Hepatocyte (in vitro differentiated cells): ENCODE data around the gene DIAPH3.

ENCODE experiments used
- EZH2phosphoT487 ChIP-seq: fragments of 200-600 bp; sonication (generic); IDR thresholded peaks from one replicate; pipeline ENCODE4 v1.6.1; 2018; ENCODE audit warnings: antibody characterized with exemption, mild to moderate bottlenecking, low read depth, moderate library complexity; ENCODE audit not compliant: unreplicated experiment, severe bottlenecking
- TF ChIP-seq, protein P1 (sequence below): fragments of 200-600 bp; sonication (generic); IDR thresholded peaks from 2 replicates; pipeline ENCODE4 v1.5.1; 2016; ENCODE audit warnings: antibody characterized with exemption, mild to moderate bottlenecking; ENCODE audit not compliant: poor library complexity

GRCh38 chr13:59877933-59878332 is 285.8 kb downstream of the DIAPH3 start:
- TF ChIP-seq, protein P1, sequence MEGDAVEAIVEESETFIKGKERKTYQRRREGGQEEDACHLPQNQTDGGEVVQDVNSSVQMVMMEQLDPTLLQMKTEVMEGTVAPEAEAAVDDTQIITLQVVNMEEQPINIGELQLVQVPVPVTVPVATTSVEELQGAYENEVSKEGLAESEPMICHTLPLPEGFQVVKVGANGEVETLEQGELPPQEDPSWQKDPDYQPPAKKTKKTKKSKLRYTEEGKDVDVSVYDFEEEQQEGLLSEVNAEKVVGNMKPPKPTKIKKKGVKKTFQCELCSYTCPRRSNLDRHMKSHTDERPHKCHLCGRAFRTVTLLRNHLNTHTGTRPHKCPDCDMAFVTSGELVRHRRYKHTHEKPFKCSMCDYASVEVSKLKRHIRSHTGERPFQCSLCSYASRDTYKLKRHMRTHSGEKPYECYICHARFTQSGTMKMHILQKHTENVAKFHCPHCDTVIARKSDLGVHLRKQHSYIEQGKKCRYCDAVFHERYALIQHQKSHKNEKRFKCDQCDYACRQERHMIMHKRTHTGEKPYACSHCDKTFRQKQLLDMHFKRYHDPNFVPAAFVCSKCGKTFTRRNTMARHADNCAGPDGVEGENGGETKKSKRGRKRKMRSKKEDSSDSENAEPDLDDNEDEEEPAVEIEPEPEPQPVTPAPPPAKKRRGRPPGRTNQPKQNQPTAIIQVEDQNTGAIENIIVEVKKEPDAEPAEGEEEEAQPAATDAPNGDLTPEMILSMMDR: no peak
- no peak for TF ChIP-seq EZH2phosphoT487
